ENCODE measurements around the gene KLHL13.

DNA sequence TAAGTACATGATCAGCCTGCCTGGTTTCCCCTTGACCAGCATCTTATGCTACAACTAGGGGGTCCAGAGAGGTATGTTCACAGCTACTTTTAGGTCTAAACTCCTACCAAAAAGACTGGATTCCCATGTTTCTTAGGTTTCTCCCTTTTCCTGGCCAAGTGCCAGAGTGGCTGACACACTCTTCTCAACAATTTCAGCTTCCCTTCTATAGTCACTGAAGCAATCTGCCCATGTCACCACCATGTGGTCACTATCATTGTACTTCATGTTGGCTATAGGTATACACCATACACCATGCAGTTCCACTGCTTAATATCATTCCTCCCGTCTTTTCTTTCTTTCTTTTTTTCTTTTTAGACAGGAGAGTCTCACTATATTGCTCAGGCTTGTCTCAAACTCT is 66.9 kb downstream of the KLHL13 start:
- TF ChIP-seq, protein P1, sequence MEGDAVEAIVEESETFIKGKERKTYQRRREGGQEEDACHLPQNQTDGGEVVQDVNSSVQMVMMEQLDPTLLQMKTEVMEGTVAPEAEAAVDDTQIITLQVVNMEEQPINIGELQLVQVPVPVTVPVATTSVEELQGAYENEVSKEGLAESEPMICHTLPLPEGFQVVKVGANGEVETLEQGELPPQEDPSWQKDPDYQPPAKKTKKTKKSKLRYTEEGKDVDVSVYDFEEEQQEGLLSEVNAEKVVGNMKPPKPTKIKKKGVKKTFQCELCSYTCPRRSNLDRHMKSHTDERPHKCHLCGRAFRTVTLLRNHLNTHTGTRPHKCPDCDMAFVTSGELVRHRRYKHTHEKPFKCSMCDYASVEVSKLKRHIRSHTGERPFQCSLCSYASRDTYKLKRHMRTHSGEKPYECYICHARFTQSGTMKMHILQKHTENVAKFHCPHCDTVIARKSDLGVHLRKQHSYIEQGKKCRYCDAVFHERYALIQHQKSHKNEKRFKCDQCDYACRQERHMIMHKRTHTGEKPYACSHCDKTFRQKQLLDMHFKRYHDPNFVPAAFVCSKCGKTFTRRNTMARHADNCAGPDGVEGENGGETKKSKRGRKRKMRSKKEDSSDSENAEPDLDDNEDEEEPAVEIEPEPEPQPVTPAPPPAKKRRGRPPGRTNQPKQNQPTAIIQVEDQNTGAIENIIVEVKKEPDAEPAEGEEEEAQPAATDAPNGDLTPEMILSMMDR (IDR thresholded peaks at IDR 0.05; ENCODE audit: poor library complexity), result no peak
- no peak for TF ChIP-seq EZH2phosphoT487 (IDR thresholded peaks at IDR 0.05; ENCODE audit: low read depth, severe bottlenecking, unreplicated experiment)
